ENCODE results near the gene UPF3A.
"Not testable (repeated sequence)": the region's sequence is repeated elsewhere in the genome, so short reads cannot be mapped to it uniquely, and the experiment has no call there.

Gene UPF3A, protein sequence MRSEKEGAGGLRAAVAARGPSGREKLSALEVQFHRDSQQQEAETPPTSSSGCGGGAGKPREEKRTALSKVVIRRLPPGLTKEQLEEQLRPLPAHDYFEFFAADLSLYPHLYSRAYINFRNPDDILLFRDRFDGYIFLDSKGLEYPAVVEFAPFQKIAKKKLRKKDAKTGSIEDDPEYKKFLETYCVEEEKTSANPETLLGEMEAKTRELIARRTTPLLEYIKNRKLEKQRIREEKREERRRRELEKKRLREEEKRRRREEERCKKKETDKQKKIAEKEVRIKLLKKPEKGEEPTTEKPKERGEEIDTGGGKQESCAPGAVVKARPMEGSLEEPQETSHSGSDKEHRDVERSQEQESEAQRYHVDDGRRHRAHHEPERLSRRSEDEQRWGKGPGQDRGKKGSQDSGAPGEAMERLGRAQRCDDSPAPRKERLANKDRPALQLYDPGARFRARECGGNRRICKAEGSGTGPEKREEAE

DNA sequence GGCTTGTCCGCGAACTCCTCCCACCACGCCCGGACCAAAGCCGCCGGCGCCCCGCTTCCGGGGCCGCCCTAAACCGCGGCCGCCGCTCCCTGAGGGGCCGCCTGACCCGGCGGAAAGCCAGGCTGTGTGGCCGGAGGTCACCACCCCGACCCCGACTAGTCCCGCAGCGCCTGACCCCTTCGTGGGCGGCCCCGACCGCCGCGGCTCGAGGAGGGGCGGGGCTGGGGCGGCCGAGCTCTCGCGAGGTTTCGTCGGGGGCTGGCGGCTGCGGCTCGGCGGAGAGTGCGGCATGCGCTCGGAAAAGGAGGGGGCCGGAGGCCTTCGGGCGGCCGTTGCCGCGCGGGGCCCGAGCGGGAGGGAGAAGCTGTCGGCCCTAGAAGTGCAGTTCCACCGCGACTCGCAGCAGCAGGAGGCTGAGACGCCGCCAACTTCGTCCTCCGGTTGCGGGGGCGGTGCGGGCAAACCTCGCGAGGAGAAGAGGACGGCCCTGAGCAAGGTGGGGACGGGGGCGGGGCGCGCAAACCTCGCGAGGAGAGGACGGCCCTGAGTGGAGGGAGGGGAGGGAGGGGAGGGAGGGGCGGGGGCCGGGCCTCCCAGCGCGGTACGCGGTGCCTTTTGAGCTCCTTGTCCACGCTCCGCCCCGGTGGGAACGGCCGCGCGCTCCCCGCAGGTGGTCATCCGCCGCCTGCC, at the start of gene UPF3A:
TSS of gene UPF3A (plus strand) at position 251 of the 690 bp plus-strand sequence. CDS start at position 290, 39 bp downstream.
- Mint-ChIP-seq H3K27ac (peak within 1 kb of the TSS; percentile 94 to 99), H3K4me1 (peaks cover 36% of the 10 kb centered on the region), H3K9me3 (no peaks in the 10 kb centered on the region), H3K27me3 (no peaks in the 10 kb centered on the region), H3K4me3 (peak within 1 kb of the TSS; percentile 79 to 93)
- ATAC-seq: peak; percentile 90
- DNase-seq: peak; percentile 88 to 93

DNA sequence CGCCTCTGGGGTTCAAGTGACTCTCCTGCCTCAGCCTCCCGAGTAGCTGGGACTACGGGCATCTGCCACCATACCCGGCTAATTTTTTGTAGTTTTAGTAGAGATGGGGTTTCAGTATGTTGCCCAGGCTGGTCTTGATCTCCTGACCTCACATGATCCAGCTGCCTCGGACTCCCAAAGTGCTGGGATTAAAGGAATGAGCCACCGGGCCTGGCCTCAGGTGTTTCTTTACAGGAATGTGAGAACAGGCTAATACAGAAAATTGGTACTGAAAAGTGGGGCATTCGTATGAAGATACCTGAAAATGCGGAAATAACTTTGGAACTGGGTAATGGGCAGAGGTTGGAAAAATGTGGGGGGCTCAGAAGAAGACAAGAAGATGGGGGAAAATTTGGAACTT, 49.5 kb upstream of the UPF3A start:
- DNase-seq: no peak
- no peak overlapping the region for H3K4me3 Mint-ChIP-seq
- ATAC-seq: no peak
- no peak overlapping the region for H3K27ac Mint-ChIP-seq
- peaks cover 39% of the 10 kb centered on the region for H3K4me1 Mint-ChIP-seq
- no peaks in the 10 kb centered on the region for H3K9me3 Mint-ChIP-seq
- H3K27me3 Mint-ChIP-seq: no peaks in the 10 kb centered on the region

DNA sequence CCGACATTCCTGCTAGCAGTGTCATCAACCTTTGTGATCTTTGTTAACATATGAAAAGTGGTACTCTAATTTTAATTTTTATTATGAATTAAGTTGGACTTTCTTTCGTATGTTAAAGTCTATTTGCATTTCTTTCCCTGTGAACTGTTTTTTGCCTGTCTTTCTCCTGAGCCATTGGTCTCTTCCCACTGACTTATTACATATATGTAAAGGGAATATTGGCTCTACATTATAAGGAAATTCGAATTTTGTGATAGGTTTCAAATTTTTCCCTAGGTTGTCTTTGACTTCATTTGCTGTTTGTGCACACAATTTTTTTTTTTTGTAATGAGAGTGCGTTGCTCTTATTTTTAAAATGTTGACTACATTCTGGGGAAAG, 47.1 kb upstream of the UPF3A start:
- Mint-ChIP-seq H3K27ac (peak overlapping the region; percentile 93 to 95), H3K27me3 (no peaks in the 10 kb centered on the region), H3K9me3 (no peaks in the 10 kb centered on the region), H3K4me1 (peaks cover 44% of the 10 kb centered on the region), H3K4me3 (peak overlapping the region; percentile 88 to 93)
- DNase-seq (no peak), ATAC-seq (no peak)

DNA sequence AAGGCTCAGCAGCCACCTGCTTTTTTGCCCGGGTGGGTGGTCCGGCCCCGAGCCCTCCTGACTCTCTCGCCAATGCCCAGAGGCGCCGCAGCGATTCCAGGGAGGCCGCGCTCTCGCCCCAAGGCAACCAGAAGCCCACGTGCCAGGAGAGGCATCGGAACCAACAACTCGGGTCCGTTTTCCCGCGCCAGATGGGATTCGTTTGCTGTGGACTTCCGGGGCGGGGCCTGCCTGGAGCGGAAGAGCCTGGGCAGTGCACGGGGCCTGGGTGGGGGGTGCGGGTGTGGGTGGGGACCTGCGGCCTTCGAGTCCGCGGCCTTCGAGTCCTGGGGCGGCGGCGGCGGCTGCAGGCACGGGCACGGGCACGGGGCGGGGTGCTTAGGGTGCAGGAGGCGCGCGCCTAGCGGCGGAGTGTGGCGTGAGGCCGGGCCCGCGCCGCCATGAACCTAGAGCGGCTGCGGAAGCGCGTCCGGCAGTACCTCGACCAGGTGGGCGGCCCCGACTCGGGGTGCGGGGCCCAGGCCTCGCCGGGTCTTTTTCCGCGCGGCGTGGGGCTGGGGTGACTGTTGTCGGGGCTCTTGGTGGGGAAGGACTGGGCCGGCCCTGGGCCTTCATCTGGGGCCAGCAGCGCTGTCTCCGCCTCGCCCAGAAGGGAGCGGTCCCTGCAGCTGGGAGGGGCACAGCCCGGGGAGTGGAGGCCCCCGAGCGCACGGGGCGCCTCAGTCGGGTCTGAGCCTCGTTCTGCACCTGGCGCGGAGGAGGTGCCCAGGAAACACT, 46.6 kb upstream of the UPF3A start, which contains the start of gene CDC16:
TSS of gene CDC16 (plus strand) at position 253 of the 777 bp plus-strand sequence. CDS start at position 441, 188 bp downstream.
- peaks cover 40% of the 10 kb centered on the region for H3K4me1 Mint-ChIP-seq
- peak; percentile 95 for ATAC-seq
- no peaks in the 10 kb centered on the region for H3K27me3 Mint-ChIP-seq

DNA sequence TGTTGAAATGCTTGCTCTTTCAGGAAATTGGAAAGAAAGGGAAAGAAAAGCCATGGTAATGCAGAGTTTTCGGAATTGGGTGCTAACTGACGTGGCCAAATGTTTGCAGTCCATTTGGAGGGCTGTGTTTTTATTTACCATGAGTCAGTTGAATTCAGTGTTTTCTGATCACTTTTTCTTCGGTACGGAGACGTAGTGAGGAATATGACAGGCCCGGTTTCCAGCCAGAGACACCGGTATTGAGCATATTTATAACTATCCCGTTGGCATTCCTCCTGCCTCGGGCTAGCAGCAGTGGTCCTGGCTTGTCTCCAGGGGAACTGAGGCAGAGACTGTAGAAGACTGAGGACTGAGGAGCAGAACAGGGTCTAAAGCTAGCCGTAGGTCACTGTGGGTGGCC, 45.7 kb upstream of the UPF3A start:
- ATAC-seq (no peak), DNase-seq (no peak)
- H3K4me3 Mint-ChIP-seq: peak overlapping the region; percentile 88 to 93
- H3K27me3 Mint-ChIP-seq: no peaks in the 10 kb centered on the region
- peak overlapping the region; percentile 93 to 95 for H3K27ac Mint-ChIP-seq
- H3K9me3 Mint-ChIP-seq: no peaks in the 10 kb centered on the region
- H3K4me1 Mint-ChIP-seq: peaks cover 31% of the 10 kb centered on the region

More for the DNA sequence above, 46.6 kb upstream of the UPF3A start, which contains the start of gene CDC16:
- peak within 1 kb of the TSS; percentile 88 to 93 for H3K4me3 Mint-ChIP-seq
- DNase-seq: peak; percentile 81 to 91
- no peaks in the 10 kb centered on the region for H3K9me3 Mint-ChIP-seq
- peak within 1 kb of the TSS; percentile 93 to 95 for H3K27ac Mint-ChIP-seq

DNA sequence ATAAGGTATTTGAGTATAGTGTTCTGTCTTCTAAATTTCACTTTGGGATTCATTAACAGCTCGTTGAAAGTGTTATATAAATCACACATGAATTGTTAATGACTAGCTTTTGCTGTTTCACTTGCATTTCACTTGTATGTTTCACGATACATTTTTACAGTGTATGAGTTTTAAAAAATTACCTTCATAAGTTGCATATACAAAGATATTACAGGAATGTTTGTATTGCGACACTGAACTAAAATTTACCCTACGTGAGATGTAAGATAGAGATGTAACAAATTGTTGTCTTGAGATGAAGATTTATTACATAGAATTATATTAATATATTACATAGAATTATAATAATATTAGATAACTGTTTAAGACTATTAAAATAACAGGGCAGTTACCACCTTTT, 45.2 kb upstream of the UPF3A start:
- ATAC-seq (no peak), DNase-seq (no peak)
- Mint-ChIP-seq H3K27ac (peak overlapping the region in 1 of 2 donors; percentile 93), H3K9me3 (no peaks in the 10 kb centered on the region), H3K27me3 (no peaks in the 10 kb centered on the region), H3K4me3 (peak overlapping the region; percentile 88 to 93), H3K4me1 (peaks cover 29% of the 10 kb centered on the region)

DNA sequence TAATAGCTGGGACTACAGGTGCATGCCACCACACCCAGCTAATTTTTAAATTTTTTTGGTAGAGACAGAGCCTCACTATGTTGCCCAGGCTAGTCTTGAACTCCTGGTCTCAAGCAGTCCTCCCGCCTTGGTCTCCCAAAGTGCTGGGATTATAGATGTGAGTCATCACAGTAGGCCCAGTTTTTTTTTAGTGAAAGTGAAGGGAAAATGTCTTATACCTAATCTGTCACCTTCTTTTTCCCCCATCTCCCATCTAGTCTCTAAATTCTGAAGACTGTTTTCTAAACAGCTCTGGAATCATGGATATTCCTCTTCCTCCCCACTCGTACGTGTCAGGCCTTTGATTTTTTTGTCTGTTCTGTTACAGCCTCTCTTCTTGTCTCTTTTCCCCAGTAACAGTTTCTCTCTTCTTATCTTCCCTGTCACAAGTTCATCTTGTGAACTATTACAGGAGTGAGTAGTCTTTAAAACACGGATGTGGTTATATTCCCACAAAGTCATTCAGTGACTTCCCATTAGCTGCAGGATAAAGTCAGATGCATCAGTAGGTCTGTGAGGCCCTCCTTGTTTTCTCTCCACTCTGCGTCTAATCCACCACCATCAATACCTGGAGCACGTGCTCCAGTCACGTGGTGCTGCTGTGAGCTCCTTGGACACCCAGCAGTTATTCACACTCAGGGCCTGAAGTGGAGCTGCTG, 43.8 kb upstream of the UPF3A start:
- H3K4me1 Mint-ChIP-seq: peaks cover 29% of the 10 kb centered on the region
- no peak overlapping the region for H3K4me3 Mint-ChIP-seq
- H3K9me3 Mint-ChIP-seq: no peaks in the 10 kb centered on the region
- ATAC-seq (no peak), DNase-seq (no peak)
- H3K27ac Mint-ChIP-seq: no peak overlapping the region
- no peaks in the 10 kb centered on the region for H3K27me3 Mint-ChIP-seq

DNA sequence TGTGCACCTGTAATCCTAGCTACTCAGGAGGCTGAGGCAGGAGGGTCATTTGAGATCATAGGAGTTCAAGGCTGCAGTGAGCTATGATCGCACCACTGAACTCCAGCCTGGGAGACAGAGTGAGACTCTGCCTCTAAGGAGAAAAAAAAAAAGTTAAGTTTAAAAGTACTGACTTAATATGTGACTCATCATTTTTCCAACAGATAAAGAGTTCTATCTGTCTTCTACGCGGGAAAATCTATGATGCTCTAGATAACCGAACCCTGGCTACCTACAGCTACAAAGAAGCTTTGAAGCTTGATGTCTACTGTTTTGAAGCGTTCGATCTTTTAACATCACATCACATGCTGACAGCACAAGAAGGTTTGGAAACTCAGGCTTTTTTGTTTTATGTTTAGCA, 39.5 kb upstream of the UPF3A start:
- Mint-ChIP-seq H3K4me3 (no peak overlapping the region), H3K4me1 (peaks cover 11% of the 10 kb centered on the region), H3K27ac (no peak overlapping the region), H3K27me3 (no peaks in the 10 kb centered on the region), H3K9me3 (no peaks in the 10 kb centered on the region)
- no peak for DNase-seq
- ATAC-seq: no peak

DNA sequence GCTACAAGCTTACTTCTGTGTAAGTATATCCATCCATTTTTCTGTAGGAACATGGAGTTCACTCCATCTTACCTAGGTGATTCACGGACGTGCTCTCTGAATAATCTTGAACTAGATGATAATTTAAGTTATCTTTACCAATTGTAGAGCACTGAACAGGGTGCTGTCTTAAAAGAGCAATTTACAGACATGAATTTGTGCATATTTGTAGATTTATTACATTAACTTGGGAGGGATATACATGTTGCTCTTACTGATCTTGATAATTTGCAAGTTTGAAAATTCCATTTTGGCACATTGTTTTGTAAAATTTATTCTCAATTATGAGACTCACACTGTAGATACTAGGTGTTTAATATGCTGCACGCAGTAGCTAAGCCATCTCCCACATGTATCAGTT, 37.4 kb upstream of the UPF3A start:
- Mint-ChIP-seq H3K27ac (no peak overlapping the region), H3K4me3 (no peak overlapping the region), H3K4me1 (no peaks in the 10 kb centered on the region), H3K9me3 (no peaks in the 10 kb centered on the region), H3K27me3 (no peaks in the 10 kb centered on the region)
- no peak for DNase-seq
- no peak for ATAC-seq

DNA sequence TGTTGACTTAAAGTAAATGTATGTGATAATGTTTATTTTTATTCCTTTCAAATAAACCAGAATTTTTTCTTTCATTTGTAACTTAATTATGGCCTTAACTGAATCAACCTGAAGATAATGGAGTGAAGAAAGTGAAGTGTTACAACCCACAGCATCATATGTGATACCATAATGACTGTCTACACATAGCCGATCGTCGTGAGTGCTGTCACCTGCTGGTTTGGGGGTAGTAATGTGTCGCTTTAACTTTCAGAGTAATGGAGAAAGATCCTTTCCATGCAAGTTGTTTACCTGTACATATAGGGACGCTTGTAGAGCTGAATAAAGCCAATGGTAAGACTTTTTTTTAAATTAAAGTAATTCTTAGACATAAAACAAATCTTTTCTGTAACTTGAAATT, 36.8 kb upstream of the UPF3A start:
- ATAC-seq: no peak
- no peaks in the 10 kb centered on the region for H3K9me3 Mint-ChIP-seq
- no peaks in the 10 kb centered on the region for H3K4me1 Mint-ChIP-seq
- DNase-seq: no peak
- no peaks in the 10 kb centered on the region for H3K27me3 Mint-ChIP-seq
- peak overlapping the region in 1 of 2 donors; percentile 22 for H3K27ac Mint-ChIP-seq
- no peak overlapping the region for H3K4me3 Mint-ChIP-seq

DNA sequence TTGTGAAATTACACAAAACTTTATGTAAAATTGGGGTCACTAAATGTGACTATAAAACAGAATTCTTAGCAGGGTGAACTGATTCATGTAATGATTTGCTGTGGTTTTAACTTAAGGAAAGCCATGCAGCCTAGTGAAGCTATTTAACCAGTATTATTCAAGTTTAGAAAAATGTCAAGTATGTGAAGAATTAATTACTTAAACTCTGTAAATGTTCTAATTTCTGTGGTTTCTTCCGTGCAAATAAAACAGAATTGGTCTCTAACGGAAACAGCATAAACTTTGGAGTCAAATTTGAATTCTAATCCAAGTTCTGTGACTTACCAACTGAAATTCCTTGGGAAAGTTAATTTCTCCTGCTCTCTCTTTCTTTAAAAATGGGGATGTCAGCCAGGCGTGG, 33.4 kb upstream of the UPF3A start:
- Mint-ChIP-seq H3K4me1 (no peaks in the 10 kb centered on the region), H3K27ac (no peak overlapping the region), H3K27me3 (no peaks in the 10 kb centered on the region)

DNA sequence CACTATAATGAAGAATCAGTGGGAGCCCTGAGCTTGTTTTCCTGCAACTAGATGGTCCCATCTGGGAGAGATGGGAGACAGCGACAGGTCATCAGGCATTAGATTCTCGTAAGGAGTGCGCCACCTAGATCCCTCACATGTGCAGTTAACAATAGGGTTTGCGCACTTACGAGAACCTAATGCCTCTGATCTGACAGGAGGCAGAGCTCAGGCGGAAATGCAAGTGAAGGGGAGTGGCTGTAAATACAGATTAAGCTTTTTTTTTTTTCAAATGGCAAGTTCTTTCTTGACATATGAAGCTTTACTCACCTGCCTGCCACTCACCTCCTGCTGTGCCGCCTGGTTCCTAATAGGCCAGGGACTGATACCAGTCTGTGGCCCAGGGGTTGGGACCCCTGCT, 32.3 kb upstream of the UPF3A start:
- H3K4me3 Mint-ChIP-seq: no peak overlapping the region
- H3K27me3 Mint-ChIP-seq: no peaks in the 10 kb centered on the region
- H3K4me1 Mint-ChIP-seq: no peaks in the 10 kb centered on the region
- no peaks in the 10 kb centered on the region for H3K9me3 Mint-ChIP-seq
- no peak for ATAC-seq
- peak overlapping the region in 1 of 2 donors; percentile 80 for H3K27ac Mint-ChIP-seq
- no peak for DNase-seq

More for the DNA sequence above, 33.4 kb upstream of the UPF3A start:
- ATAC-seq (no peak), DNase-seq (no peak)
- Mint-ChIP-seq H3K9me3 (no peaks in the 10 kb centered on the region), H3K4me3 (no peak overlapping the region)

DNA sequence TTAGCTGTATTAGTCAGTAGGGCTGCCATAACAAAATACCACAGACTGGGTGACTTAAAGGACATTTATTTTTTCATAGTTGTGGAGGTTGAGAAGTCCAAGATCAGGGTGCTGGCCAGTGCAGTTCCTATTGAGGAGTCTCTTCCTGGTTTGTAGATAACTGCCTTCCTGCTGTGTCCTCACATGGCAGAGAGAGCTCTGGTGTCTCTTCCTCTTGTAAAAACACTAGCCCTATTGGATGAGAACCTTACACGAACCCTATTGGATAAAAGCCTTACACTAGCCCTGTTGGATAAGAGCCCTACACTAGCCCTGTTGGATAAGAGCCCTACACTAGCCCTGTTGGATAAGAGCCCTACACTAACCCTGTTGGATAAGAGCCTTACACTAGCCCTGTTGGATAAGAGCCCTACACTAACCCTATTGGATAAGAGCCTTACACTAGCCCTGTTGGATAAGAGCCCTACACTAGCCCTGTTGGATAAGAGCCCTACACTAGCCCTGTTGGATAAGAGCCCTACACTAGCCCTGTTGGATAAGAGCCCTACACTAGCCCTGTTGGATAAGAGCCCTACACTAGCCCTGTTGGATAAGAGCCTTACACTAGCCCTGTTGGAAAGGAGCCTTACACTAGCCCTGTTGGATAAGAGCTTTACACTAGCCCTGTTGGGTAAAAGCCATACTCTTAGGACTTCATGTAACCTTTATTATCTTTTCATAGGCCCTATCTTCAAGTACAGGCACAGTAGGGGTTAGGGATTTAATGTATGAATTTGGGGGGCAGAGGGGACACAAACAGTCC, 29.6 kb upstream of the UPF3A start:
- ATAC-seq, DNase-seq, H3K9me3 Mint-ChIP-seq, H3K27me3 Mint-ChIP-seq, H3K4me1 Mint-ChIP-seq, H3K4me3 Mint-ChIP-seq: not testable (repeated sequence)
- peak overlapping the region in 1 of 2 donors; percentile 15 for H3K27ac Mint-ChIP-seq

DNA sequence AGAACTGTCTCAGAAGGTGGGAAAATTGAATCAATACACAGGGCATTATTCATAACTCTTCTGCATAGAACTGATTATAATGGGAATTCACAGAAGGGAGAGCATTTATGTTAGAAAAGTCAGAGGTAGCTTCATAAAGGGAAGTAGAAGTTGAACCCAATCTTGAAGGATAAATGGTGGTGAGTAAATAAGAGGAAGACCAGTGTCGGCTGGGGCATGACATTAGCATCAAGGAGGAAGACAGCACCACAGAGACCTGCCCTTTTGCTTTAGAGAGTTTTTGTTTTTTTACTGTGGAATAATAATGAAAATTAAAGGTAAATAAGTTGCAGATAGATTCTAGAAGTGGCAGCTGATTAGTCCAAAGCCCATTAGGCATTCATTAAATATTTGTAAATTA, 24.9 kb upstream of the UPF3A start:
- H3K27ac Mint-ChIP-seq: peak overlapping the region in 1 of 2 donors; percentile 55
- H3K9me3 Mint-ChIP-seq: no peaks in the 10 kb centered on the region
- DNase-seq (no peak), ATAC-seq (no peak)
- H3K27me3 Mint-ChIP-seq: no peaks in the 10 kb centered on the region
- peaks cover 9% of the 10 kb centered on the region for H3K4me1 Mint-ChIP-seq
- H3K4me3 Mint-ChIP-seq: no peak overlapping the region
